HG03354 (cell line): Measurements from ENCODE around the gene CCDC120.

Experiments used
- ATAC-seq: cut with Tn5 transposase; IDR thresholded peaks from one replicate; pipeline ENCODE4 v1.9.1; 2021; ENCODE audit warnings: mild to moderate bottlenecking; ENCODE audit not compliant: unreplicated experiment, poor library complexity, severe bottlenecking

Gene CCDC120

GRCh38 chrX:49058794-49059193 is at the start of gene CCDC120:
CCDC120 (plus strand) TSS chrX:49058999; CDS start chrX:49062042, 3,043 bp downstream.
- no peak for ATAC-seq

- ATAC-seq: no peak
Measured at GRCh38 chrX:49019050-49019449, 39.7 kb upstream of the CCDC120 start.

- no peak for ATAC-seq
Measured at GRCh38 chrX:49019599-49020249, 39.1 kb upstream of the CCDC120 start.

- no peak for ATAC-seq
Measured at GRCh38 chrX:49029876-49030275, 28.9 kb upstream of the CCDC120 start.

GRCh38 chrX:49030283-49030682 is 28.5 kb upstream of the CCDC120 start:
- ATAC-seq: no peak

- no peak for ATAC-seq
Measured at GRCh38 chrX:49037883-49038475, 20.8 kb upstream of the CCDC120 start.

GRCh38 chrX:49039598-49040375 is 19.0 kb upstream of the CCDC120 start:
- no peak for ATAC-seq

GRCh38 chrX:49040376-49040955 is 18.3 kb upstream of the CCDC120 start:
- ATAC-seq: no peak

GRCh38 chrX:49041744-49042580 is 16.8 kb upstream of the CCDC120 start:
- ATAC-seq: no peak

GRCh38 chrX:49042581-49043219 is 16.1 kb upstream of the CCDC120 start:
- peak; percentile 13 for ATAC-seq

GRCh38 chrX:49043220-49043986 is 15.4 kb upstream of the CCDC120 start, which contains the start of gene TFE3:
TFE3 (minus strand) TSS chrX:49043357; CDS start chrX:49043226, 131 bp downstream.
- peak; percentile 87 for ATAC-seq

GRCh38 chrX:49043987-49044281 is 14.9 kb upstream of the CCDC120 start:
- ATAC-seq: no peak

GRCh38 chrX:49053223-49054072 is 5.4 kb upstream of the CCDC120 start:
- no peak for ATAC-seq

GRCh38 chrX:49054073-49054762 is 4.6 kb upstream of the CCDC120 start:
- no peak for ATAC-seq

- ATAC-seq: no peak
Measured at GRCh38 chrX:49059201-49059600, 402 bp downstream of the CCDC120 start.

- no peak for ATAC-seq
Measured at GRCh38 chrX:49059681-49060085, 884 bp downstream of the CCDC120 start.

GRCh38 chrX:49060914-49061313 is 2.1 kb downstream of the CCDC120 start:
- ATAC-seq: no peak
